GM19043 (cell line): ENCODE data around the gene CELF4.
A peak's percentile ranks its signal among the peaks of the same experiment; 100 is the strongest.

Source experiments
- ATAC-seq: cut with Tn5 transposase; IDR thresholded peaks from one replicate; pipeline ENCODE4 v1.9.1; 2021; ENCODE audit warnings: low read depth; ENCODE audit not compliant: unreplicated experiment

Gene CELF4

DNA sequence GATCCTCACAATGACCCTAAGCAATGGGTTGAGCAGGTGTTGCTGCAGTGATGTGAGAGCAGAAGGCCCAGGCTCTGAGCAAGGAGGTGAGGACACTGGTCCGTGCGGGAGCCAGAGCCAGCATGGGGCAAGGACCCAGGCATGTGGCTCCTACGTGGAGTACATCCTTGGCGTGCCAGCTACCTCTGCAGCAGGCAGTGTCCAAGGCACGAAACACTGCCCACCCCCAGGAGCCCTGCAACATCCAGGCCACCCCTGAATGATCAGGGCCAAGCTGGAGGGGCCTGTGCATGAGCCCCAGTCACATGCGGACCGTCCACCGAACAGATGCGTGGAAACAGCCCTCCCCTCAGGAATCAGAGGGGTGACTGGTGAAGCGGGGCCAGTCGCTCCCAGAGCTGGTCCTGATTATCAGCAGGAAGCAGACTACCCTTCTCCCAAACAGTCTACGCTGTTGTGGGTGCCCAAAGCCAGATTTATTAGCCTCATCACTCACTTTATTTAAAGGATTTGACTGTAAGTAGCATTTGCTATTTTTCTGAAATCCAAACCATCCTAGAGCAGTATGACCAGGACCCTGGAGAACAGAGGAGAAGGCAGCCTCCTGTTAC is 16.8 kb downstream of the CELF4 start:
- ATAC-seq: no peak

DNA sequence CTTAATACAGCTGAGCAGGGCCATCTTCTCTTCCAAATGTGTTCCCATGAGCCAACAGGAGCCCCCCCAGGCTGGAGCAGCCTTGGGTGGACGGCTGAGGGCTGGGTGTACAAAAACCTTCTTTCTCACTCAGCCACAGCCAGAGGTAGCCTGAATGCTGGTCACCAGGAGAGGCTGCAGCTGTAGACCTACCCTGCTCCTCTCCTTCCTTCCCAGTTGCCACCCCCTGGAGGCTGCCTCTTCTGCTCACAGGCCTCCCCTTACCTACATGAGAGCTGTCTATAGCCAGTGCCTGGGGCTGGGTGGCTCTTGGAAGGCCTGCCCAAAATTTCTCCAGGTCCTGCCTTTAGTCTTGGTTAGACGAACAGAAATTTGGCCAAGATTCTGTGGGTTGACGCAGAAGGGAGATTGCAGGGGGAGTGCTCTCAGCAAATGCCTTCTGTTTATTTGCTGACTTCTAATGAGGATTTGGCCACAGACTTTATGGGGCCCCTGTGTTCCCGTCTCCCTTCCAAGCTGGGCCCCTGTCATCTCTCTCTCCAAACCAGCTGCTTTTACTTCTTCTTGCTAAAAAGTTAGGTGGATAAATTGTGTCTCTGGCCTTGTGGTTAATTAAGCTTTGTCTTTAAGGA is 18.3 kb downstream of the CELF4 start:
- ATAC-seq: no peak

DNA sequence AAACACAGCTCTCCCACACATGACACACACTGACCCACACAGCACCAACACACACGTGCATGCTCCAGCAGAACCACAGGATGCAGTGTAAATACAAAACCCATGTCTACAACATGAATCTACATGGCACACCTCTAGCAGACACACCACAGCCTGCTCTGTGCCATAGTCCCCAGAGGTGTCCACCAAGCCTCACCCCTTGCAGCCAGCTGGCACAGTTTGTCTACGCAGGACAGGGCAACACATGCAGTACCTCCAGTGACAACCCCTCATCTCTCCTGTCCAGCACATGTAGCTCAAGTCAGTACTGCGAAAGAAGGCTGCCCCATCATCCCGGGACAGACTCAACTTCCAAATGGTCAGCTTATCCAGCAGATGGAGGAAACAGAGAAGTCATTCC is 18.9 kb downstream of the CELF4 start:
- no peak for ATAC-seq

DNA sequence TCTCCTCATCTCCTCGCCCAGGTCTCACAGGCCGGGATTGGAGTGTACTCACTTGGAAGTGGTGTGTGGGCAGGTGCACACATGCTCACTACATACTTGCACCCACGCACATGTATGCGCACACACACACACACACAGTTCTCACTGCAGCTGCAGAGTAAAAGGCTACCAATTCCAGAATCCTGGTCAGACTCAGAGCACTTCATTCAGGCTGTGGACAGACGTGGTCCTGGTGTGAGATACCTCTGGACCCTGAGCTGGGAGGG is 19.4 kb downstream of the CELF4 start:
- ATAC-seq: no peak

DNA sequence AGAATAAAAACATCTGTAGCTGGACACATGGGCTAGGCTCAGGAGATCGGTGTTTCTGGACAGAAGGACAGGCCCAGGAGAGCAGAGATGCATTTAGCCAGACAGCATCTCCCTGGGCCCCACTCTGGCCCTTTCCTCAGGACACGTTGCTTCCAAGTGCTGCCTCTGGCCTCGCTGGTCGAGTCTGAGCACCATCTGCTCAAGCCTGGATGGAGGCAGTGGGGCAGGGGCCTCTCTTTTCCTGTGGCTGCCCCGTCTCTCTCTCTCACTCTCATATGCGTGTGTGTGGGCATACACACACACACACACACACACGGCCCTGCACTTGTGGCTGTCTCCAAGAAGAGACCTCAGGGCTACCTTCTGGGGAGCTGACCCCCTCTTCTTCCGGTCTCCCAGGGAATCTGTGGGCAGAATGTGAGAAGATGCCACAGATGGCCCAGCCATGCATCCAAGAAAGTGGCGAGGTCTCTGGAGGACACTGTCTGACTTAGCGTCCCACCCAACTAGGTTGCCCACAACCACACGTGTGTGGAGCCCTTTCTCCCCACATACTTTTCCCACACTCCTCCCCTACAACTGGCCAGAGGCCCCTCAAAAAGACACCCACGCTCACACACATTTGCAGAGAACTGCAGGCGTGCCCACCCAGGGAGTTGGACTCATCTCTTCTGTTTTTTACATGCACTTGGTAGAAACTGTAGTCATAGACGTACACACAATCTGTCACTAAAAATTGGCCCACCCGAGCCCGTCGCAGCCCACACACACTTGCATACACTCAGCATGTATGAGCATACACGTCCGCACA is 19.9 kb downstream of the CELF4 start:
- no peak for ATAC-seq

DNA sequence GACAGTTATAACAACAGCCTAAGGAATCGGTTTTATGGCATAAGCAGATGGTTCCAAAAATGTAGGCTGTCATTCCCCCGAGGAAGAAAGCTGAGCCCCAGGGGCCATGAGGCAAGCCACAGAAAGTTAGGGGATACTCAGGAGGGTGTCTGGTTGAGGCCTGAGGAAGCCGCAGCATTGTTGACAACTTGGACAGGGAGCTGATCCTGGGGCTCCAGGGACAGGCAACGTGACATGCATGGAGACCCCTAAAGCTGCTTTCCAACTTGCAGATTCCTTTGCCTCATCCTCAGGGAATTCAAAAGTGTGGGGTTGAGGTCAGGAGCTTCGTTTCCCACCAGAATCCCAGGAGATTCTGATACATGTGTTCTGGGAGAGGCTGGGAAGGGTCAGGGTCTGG is 20.9 kb downstream of the CELF4 start:
- ATAC-seq: no peak

DNA sequence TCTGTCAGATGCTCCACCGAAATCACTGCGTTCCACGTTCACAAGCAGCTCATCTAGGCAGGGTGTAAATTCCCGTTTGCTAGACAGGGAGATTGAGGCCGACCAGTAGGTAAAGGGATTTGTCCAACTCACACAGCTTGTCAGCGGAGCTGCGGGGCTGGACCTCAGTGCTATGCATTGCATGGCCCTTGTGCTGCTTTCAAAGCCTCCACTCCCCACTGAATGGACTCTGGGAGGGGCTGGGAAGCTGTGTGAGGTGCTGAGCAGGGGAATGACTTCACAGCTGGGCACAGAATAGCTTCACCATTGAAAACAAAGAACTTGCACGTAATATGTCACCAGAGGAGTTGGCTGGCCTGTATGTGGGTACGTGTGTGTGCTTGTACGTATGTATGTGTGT is 21.4 kb downstream of the CELF4 start:
- no peak for ATAC-seq

DNA sequence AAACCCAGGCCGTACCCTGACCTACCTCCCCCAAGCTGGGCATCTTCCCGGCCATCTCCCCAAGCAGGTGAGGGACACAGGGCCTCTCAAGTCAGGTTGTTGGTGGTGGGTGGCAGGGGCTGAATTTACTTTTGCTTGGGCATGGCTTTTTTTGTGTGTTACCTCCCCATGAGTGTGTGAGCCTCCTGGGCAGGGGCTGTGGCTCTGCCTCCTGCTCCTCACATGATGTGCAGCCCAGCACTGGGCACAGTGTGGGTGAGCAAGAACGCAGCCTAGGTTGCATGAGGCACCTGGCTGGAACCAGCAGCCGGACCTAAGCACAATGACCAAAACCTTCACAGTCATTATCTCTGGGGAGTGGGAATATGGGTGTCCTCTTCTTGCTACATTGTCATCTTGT is 22.3 kb downstream of the CELF4 start:
- no peak for ATAC-seq

DNA sequence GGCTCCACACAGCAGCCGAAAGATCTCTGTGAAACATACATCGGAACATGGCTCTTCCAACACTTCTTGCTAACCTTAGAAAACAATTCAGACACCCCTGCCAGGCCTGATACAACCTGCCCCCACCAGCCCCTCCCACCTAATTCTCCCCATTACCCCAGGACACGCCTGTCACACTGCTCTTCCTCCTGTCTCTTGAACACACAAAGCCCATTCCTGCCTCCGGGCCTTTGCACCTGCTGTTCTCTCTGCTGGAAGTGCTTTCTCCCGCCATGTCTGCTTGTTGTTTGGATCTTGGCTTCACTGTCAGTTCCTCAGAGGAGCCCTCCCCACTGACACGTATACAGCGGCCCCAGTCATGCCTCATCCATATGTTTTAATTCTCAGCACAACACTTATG is 24.1 kb downstream of the CELF4 start:
- no peak for ATAC-seq

DNA sequence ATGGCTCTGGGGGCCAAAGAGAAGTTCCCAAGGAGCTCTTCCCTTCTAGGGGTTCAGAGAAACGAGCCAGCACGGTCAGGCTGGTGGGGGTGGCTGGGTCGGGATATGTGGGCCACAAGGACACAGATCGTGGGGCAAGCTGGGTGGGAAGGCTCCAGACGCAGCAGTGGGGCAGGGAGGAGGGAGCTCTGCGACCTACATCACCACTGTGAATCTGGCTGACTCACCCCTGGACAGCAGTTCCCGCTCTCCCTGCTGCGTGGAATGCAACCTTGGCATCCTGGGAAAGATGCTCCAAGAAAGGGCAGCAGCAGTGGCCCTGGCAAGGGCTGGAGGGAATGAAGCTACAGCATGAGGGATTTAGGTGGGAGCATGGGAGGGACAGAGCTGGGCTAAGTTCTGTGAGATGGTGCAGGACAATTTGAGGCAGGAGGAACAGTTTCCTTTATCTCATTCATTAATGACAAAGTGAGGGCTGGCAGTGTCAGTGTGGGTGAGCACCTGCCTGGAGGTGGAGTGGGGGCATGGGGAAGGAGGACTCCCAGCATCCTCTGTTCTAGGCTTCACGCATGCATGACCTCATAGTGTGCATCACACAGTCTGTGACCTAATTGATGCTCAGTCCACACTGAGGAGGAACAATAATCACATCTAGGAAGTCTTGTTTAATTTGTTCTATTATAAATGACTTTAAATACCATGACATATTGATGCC is 25.0 kb downstream of the CELF4 start:
- ATAC-seq: no peak

DNA sequence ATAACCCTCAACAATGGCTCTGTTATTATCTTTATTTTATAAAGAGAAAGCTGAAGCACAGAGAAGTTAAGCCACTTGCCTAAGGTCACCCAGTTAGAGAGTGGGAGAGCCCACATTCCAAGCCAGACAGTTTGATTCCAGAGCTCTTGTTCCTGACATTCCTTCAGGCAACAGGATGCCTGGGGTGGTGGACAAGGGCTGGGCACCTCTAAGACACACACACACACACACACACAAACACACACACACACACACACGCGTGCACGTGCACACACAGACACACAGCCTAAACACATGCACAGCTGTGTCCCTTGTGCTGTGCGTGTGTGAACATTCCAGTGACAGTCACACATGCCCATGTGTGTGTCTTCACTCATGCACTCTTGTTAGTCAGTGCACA is 26.4 kb downstream of the CELF4 start:
- no peak for ATAC-seq

DNA sequence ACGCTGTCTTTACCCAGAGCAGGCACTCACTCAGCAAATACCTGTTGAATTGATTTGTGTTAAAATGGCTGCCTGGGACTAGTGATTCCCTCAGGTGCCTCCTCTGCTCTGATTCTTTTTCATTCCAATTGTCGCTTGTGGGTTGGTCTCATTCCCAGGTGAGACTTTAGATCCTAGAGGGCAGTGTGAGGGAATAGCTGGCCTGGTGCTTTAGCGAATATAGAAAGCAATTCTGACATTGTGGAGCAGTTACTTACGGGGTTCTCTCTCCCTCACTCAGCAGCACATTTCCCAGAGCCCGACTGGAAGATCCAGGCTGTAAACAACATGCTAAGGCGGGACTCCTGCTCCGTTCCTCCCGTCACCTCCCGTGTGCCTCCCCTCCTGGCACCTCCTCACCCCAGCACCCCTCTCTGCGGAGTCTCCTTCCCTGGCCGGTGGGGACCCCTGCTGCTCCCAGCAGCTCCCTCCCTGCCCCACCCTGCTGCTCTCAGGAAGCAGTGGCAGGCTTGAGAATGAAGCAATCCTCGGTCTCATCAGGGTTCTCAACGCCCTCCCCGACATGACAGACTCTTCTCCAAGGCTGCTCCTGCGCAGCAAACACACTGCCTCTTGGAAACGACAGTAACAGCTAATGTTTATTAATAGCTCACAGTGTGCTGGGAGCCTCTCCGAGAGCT is 26.9 kb downstream of the CELF4 start:
- ATAC-seq: no peak

DNA sequence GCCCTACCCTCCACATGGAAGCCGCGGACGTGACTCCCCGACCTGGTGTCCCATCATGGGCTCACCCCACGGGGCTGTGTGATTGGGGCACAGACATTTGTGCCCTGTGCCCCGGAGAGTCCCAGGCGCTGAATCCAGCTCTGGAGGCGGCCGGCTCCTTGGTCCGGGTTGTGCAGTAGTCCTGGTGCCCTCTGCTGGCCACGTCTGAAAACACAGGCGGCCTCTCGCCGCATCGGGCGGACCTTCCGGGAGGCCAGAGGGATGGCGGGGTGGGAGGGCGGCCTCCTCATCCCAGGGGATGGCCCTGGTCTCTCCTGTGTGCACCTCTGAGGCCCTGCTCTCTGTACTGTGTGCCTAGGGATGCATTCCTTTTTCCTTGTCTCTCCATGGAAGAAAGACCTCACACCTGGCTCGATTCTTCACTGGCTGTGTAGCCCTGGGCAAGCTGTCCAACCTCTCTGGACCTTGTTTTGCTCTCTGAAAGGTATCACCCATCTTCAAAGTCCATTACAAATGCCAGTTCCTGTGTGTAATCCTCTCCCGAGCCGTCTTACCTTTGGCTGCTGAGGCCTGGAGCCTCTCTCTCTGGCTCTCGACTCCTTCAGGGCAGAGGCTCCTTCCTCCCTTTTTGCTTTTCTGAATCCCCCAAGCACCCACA is 27.6 kb downstream of the CELF4 start:
- peak; percentile 70 for ATAC-seq

DNA sequence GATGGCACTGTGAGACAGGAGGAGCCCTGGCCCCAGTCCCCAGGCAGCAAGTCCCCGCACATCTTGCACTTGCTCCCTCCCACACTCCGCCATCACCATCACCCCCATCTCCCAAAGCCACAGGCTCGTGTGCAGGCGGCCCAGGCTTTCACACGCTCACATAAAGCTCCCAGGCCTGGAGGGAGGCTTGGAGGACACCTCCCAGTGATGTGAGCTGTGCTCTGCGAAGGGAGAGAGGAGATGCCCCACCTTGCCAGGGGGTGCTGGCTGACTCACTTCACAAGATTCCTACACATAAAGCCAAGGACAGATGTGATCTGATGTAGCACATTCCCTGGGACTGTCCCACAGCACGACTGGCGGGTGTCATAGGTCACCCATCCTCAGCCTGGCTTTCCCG is 28.9 kb downstream of the CELF4 start:
- ATAC-seq: no peak

DNA sequence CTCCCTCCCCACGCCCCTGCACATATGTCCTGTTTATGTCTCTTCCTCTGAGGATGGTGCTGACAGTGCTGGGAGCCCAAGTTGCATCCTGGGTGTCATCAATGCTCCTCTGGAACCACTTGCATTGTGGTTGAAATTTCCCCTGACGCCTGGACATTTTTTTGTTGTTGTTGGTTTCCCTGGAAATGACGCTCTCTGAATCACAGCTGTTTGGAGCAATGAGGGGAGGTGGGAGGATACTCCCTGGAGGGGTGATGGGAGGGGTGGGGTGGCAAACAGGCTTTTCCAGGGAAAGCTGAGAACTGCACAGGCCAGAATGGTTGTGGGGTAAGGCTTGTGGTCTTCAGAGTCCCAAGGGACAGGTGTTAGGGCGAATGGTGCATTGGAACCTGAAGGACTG is 29.6 kb downstream of the CELF4 start:
- no peak for ATAC-seq

DNA sequence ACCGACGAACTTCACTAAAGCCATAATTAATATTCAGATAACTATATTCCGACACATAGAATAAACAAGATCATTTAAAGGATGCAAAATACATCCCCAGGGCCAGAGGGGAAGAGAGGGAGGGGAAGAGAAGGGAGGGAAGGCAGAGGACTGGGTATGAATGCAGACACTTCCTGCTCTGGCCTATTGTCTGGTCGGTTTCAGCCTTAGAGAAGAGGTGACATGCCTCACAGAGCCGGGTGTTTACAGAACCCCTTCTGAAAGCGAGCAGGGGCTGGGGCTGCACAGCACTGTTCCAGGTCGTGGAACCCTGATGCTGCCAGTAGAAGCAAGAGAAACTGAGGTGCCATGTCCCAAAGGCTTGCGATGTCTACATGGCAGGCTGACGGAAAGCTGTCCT is 31.0 kb downstream of the CELF4 start:
- ATAC-seq: no peak

DNA sequence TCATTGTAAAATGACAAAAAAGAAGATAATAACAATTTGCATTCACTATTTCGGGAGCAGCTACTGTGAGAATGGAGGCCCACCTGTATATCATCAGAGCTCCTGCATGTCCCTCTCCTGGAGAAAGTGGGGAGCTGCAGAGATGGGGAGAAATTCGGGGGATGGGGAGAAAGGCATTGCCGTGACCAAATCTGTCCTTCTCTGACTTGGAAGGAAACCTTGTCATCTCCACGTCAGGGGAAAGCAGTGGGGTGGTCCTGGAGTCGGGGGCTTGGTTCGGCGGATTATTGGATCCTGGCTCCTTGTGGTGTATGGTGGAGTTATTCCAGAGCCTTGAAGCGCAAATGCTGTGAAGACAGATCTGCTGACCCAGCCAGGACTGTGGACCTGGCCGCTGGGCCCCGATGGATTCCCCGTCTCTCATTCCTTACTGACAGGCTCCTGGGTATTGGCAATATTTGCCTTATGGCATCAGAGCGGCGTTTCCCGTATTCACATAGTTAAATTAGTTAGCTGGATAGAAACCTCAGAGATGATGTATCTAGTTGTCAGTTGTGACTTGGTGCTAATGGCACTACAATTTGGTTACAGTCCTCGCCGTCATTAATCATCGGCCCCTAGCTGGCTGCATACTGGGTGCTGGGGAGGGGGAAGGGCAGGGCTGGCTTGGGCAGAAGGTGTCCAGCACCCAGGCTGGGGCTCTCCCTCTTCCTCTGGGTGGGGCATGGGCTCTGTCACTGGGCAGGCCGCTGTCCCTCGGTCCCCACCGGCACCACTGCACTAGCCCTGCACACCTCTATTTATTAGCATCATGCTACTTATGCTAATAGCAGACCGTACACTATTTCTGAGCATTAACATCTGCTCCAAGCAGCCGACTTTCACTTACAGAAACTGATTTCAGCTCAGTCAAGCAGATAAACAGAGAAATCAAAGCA is 31.7 kb downstream of the CELF4 start:
- ATAC-seq: no peak

DNA sequence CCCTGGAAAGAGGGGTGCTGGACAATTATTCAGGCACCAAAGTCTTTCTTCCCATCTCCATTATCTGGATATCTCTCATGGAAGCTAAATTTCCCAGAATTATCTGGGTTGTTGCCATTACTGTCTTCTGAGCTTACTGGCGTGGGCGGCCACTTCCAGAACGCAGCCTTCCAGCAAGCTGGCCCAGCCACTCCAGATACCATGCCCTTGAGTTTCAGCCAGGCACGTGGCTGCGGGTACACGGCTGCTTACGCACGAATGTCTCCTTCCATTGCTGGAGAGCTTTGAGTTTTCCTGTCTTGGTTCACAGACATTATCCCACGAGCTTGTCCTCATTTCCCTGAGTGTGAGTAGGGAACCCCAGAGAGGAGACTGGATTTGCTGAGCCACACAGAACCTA is 32.7 kb downstream of the CELF4 start:
- no peak for ATAC-seq

DNA sequence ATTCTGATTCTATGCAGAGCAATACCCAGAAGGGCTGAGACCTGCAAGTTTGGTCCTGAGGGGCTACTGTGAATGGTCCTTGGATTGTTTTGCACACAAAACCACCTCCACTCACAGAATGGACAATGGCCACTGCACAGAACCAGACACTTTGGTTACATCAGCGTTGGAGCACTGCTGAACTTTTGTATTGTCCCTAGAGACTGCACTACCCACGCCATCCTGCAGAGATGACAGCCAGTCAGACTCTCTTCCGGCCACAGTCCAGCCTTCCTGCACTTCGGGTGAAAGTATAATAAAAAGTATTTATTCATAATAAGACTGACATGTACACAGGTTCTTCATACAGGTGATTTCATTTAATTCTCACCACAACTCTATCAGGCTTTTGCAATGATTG is 35.7 kb downstream of the CELF4 start:
- ATAC-seq: no peak

DNA sequence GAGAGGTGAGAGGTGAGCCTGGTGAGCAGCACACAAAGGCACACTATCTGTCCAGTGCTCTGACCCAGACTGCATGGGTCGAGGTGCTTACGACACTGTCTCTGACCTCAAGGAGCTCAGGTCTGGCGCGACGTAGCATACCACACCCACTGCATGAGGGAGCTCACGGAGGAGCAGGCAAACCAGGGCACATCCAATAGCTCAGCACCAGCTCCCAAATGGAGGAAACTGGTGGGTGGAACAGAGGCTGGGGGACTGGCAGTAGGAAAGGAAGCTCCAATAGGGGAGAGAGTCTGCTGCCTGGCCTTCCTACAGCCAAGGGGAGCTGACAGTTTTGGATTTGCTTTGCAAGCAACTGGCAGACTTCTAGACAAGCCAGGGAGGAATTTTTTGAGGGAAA is 36.3 kb downstream of the CELF4 start:
- no peak for ATAC-seq
